Measurements from ENCODE around the gene CES2.

The CES2 gene

DNA sequence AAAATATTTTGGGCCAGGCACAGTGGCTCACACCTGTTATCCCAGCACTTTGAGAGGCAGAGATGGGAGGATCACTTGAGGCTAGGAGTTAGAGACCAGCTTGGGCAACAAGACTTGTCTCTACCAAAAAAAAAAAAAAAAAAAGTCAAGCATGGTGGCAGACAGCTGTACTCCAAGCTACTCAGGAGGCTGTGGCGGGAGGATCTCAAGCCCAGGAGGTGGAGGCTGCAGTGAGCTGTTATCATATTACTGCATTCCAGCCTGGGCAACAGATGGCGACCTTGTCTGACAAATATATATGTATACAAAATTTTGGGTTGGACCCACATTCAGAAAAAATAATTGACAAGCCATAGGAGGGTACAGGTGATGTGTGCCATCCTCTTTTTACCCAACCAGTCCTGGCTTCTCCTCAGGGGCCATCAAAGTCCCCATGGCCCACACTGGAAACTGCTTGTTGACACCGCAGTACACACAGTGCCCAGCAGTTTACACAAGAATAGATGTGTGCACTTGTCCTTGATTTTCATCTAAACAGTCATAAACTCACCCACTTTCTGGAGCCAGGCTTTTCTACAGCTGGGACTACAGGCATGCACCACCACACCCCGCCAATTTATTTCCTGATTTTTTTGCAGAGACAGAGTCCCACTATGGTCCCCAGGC, 1.7 kb downstream of the CES2 start:
- H3K4me3 ChIP-seq (ENCODE audit: insufficient read depth, low read length, poor library complexity, severe bottlenecking) = no peak overlapping the region
- peaks cover 12% of the 10 kb centered on the region for H3K79me2 ChIP-seq (ENCODE audit: insufficient read depth, low read length)
- H3K27me3 ChIP-seq (ENCODE audit: low read length) = no peaks in the 10 kb centered on the region
- no peaks in the 10 kb centered on the region for H3F3A ChIP-seq (ENCODE audit: insufficient read depth)
- no peaks in the 10 kb centered on the region for H3K9me3 ChIP-seq (ENCODE audit: insufficient read depth, low read length)
- no peaks in the 10 kb centered on the region for H3K9me2 ChIP-seq (replicated peaks; ENCODE audit: insufficient read depth, low read length)
- H3K36me3 ChIP-seq (ENCODE audit: low read length) = no peaks in the 10 kb centered on the region
- H2AFZ ChIP-seq (ENCODE audit: low read depth, low read length, severe bottlenecking) = no peak overlapping the region
- H4K20me1 ChIP-seq (ENCODE audit: low read depth, low read length) = no peaks in the 10 kb centered on the region
- no peak for TF ChIP-seq EZH2phosphoT487 (conservative IDR thresholded peaks at IDR 0.05; ENCODE audit: low read length)
- TF ChIP-seq, protein P1, sequence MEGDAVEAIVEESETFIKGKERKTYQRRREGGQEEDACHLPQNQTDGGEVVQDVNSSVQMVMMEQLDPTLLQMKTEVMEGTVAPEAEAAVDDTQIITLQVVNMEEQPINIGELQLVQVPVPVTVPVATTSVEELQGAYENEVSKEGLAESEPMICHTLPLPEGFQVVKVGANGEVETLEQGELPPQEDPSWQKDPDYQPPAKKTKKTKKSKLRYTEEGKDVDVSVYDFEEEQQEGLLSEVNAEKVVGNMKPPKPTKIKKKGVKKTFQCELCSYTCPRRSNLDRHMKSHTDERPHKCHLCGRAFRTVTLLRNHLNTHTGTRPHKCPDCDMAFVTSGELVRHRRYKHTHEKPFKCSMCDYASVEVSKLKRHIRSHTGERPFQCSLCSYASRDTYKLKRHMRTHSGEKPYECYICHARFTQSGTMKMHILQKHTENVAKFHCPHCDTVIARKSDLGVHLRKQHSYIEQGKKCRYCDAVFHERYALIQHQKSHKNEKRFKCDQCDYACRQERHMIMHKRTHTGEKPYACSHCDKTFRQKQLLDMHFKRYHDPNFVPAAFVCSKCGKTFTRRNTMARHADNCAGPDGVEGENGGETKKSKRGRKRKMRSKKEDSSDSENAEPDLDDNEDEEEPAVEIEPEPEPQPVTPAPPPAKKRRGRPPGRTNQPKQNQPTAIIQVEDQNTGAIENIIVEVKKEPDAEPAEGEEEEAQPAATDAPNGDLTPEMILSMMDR (IDR thresholded peaks at IDR 0.05; ENCODE audit: insufficient read depth, low read length, poor library complexity, severe bottlenecking) = no peak
- no peak overlapping the region for H3K9ac ChIP-seq (ENCODE audit: low read length)
- no peak overlapping the region for H3K4me2 ChIP-seq (ENCODE audit: low read depth, low read length, poor library complexity, severe bottlenecking)
- no peak overlapping the region for H3K27ac ChIP-seq (ENCODE audit: low read depth, low read length)

DNA sequence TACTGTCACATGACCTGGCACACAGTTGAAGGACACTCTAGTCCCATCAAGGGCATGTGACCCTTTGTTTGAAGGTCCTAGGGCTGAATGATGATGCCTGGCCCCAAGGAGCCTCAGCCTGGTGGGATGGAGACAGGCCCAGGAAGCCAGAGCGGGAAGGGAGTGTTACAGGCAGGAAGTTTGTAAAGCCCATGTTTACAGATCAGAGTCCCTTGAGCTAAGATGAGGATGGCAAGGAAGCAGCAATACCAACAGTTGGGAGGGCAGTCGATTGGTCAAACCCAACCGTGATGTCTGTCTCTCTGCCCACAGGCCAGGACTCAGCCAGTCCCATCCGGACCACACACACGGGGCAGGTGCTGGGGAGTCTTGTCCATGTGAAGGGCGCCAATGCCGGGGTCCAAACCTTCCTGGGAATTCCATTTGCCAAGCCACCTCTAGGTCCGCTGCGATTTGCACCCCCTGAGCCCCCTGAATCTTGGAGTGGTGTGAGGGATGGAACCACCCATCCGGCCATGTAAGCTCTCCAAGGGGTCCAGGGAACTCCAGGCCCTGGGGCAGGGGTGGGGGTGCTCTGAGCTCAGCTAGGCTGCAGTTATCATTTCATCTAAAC, 2.5 kb downstream of the CES2 start:
- H4K20me1 ChIP-seq (ENCODE audit: low read depth, low read length) = no peaks in the 10 kb centered on the region
- no peak overlapping the region for H3K4me2 ChIP-seq (ENCODE audit: low read depth, low read length, poor library complexity, severe bottlenecking)
- H3K79me2 ChIP-seq (ENCODE audit: insufficient read depth, low read length) = peaks cover 12% of the 10 kb centered on the region
- no peak overlapping the region for H3K9ac ChIP-seq (ENCODE audit: low read length)
- H3K9me2 ChIP-seq (replicated peaks; ENCODE audit: insufficient read depth, low read length) = no peaks in the 10 kb centered on the region
- H3F3A ChIP-seq (ENCODE audit: insufficient read depth) = no peaks in the 10 kb centered on the region
- H3K4me3 ChIP-seq (ENCODE audit: insufficient read depth, low read length, poor library complexity, severe bottlenecking) = no peak overlapping the region
- H2AFZ ChIP-seq (ENCODE audit: low read depth, low read length, severe bottlenecking) = no peak overlapping the region
- TF ChIP-seq, protein P1 (IDR thresholded peaks at IDR 0.05; ENCODE audit: insufficient read depth, low read length, poor library complexity, severe bottlenecking) = no peak
- no peak for TF ChIP-seq EZH2phosphoT487 (conservative IDR thresholded peaks at IDR 0.05; ENCODE audit: low read length)
- H3K27me3 ChIP-seq (ENCODE audit: low read length) = no peaks in the 10 kb centered on the region
- H3K36me3 ChIP-seq (ENCODE audit: low read length) = no peaks in the 10 kb centered on the region
- H3K27ac ChIP-seq (ENCODE audit: low read depth, low read length) = no peak overlapping the region
- no peaks in the 10 kb centered on the region for H3K9me3 ChIP-seq (ENCODE audit: insufficient read depth, low read length)

DNA sequence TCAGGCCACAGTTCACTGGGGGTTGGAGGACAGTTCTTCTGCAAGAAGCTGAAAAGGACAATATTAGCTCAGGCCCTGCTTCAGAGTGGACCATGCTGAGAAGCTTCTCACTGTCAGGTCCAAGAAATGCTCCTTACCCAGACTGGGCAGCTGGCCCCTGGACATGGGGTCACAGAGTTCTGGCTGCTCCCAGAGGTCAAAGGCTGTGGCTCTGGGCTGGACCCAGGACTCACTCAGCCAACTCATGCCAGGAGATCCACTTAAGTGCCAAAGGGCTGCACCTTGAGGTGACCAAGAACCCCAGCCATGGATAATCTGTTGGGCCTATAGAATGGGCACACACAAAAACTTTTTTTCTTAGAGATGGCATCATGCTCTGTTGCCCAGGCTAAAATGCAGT, 4.0 kb downstream of the CES2 start:
- no peak for TF ChIP-seq EZH2phosphoT487 (conservative IDR thresholded peaks at IDR 0.05; ENCODE audit: low read length)
- TF ChIP-seq, protein P1 (IDR thresholded peaks at IDR 0.05; ENCODE audit: insufficient read depth, low read length, poor library complexity, severe bottlenecking) = no peak
- Histone ChIP-seq H3K27ac (ENCODE audit: low read depth, low read length) (no peak overlapping the region), H4K20me1 (ENCODE audit: low read depth, low read length) (no peaks in the 10 kb centered on the region), H3K4me3 (ENCODE audit: insufficient read depth, low read length, poor library complexity, severe bottlenecking) (no peak overlapping the region), H3K9ac (ENCODE audit: low read length) (no peak overlapping the region), H3K79me2 (ENCODE audit: insufficient read depth, low read length) (peaks cover 3% of the 10 kb centered on the region; the same call in 1 of the 2 replicates), H3K9me2 (replicated peaks; ENCODE audit: insufficient read depth, low read length) (no peaks in the 10 kb centered on the region), H2AFZ (ENCODE audit: low read depth, low read length, severe bottlenecking) (no peak overlapping the region), H3F3A (ENCODE audit: insufficient read depth) (no peaks in the 10 kb centered on the region), H3K27me3 (ENCODE audit: low read length) (no peaks in the 10 kb centered on the region), H3K36me3 (ENCODE audit: low read length) (no peaks in the 10 kb centered on the region), H3K9me3 (ENCODE audit: insufficient read depth, low read length) (no peaks in the 10 kb centered on the region), H3K4me2 (ENCODE audit: low read depth, low read length, poor library complexity, severe bottlenecking) (no peak overlapping the region)
